NB4 (cell line): ENCODE measurements around the gene FAM83C.

Experiments used
- MAX ChIP-seq: IDR thresholded peaks from 2 replicates; pipeline ENCODE4 v1.6.1; 2011; ENCODE audit warnings: low read depth, low read length
- POLR2A ChIP-seq: IDR thresholded peaks from 2 replicates; pipeline ENCODE4 v1.6.1; 2011; ENCODE audit warnings: mild to moderate bottlenecking; ENCODE audit not compliant: insufficient read length; ENCODE audit errors: extremely low read depth

- TF ChIP-seq MAX (no peak), POLR2A (no peak)
Observed at GRCh38 chr20:35326021-35326739, 34.0 kb upstream of the FAM83C start.
